ENCODE data around the gene LRRC27. TPM values are rescaled to one million over a fixed set of nuclear protein-coding genes. Genes with fewer than 3 reads are reported as not detected.
"Not testable (repeated sequence)": the region's sequence is repeated elsewhere in the genome, so short reads cannot be mapped to it uniquely, and the experiment has no call there.

LRRC27 gene
- total RNA-seq, 1 donor from 2014 or later, result 15.1 TPM

GRCh38 chr10:132374612-132375011 lies 42.6 kb downstream of the LRRC27 start:
- DNase-seq (ENCODE audit: low spot score), result no peak

GRCh38 chr10:132375116-132375794 lies 43.3 kb downstream of the LRRC27 start:
- no peak for DNase-seq (ENCODE audit: low spot score)

- DNase-seq (ENCODE audit: low spot score), result no peak
Measured at GRCh38 chr10:132375795-132376297, 43.9 kb downstream of the LRRC27 start.

GRCh38 chr10:132376394-132376851 lies 44.4 kb downstream of the LRRC27 start:
- no peak for DNase-seq (ENCODE audit: low spot score)

GRCh38 chr10:132377326-132377725 lies 45.3 kb downstream of the LRRC27 start:
- no peak for DNase-seq (ENCODE audit: low spot score)

DNA sequence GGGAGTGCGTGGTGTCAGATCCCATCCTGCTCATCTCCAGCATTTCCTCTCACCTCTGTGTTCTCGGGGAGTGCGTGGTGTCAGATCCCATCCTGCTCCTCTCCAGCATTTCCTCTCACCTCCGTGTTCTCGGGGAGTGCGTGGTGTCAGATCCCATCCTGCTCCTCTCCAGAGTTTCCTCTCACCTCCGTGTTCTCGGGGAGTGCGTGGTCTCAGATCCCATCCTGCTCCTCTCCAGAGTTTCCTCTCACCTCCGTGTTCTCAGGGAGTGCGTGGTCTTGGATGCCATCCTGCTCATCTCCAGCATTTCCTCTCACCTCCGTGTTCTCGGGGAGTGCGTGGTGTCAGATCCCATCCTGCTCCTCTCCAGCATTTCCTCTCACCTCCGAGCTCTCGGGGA lies 47.0 kb downstream of the LRRC27 start:
- not testable (repeated sequence) for DNase-seq (ENCODE audit: low spot score)

DNA sequence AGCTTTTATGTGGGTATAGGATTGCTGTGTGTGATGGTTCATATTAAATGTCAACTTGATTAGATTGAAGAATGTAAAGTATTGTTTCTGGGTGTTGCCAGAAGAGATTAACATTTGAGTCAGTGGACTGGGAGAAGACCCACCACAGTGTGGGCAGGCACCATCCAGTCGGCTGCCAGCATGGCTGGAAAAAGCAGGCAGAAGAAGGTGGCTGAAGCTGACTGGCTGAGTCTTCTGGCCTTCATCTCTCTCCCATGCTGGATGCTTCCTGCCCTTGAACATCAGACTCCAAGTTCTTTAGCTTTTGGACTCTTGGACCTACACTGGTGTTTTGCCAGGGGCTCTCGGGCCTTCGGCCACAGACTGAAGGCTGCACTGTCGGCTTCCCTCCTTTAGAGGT lies 49.0 kb downstream of the LRRC27 start:
- not testable (repeated sequence) for DNase-seq (ENCODE audit: low spot score)

DNA sequence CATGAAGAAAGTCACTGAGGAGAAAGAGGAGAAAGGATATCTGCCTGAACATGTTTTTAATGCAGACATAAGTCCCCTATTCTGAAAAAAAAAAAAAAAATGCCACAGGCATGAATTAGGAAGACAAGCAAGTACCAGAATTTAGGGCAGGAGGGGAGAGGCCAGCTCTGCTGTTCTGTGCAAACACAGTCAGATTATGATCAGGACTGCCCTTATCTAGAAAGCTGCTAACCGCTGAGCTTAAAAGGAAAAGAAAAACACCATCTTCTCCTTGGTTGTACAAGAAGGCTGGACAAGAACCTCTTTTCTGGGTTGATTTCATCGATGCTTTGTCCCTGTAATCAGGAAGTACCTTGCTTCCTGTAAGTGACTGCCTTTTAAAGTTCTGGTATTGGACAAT lies 49.7 kb downstream of the LRRC27 start:
- DNase-seq (ENCODE audit: low spot score), result no peak

DNA sequence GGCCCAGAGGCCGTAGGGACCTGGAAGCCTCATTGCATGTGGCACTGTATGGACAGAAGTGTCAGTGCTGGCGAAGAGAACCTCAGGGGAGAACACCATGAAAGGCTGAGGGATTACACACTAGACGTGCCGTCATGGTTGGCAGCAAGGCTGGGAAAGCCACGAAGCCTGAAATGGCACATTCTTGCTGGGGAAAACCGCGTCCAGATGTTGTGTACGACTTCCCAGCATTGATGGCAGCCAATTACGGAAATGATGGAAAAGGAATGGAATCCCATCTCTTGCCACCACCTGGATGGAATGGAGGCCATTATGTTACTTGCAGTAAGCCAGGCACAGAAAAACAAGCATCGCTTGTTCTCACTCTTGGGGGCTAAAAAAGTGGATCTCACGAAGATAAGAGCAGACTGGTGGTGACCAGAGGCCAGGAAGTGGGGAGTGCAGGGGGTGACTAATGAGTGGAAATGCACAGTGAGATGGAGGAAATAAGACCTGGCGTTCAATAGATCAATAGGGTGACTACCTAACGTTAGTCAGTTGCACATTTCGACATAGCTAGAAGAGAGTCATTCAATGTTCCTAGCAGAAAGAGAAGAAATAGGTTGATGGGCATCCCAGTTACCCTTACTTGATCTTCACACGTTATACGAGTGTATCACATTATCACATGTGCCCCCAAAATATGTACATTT lies 50.4 kb downstream of the LRRC27 start:
- DNase-seq (ENCODE audit: low spot score), result no peak

- no peak for DNase-seq (ENCODE audit: low spot score)
Measured at GRCh38 chr10:132383101-132383500, 51.1 kb downstream of the LRRC27 start.

DNA sequence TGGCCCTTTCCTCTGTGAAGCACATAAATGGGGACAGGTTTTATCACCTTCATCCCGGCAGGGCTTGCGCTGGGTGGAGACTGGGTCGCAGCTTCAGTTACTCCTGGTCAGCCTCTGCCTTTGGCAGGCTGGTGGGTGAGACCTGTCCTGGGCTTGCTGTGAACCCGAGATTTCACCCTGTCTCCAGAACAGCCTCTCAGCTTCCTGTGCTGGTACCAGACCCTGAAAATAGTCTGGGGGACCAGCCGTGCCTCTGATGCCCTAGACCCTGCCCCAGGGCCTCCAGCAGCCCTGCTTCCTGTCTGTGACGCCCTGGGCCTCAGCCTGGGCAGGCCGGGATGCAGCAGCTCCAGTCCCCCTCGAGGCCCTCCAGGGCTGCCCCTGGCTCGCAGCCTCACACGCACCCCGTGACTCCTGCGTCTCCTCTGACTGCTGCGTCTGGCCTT lies 51.8 kb downstream of the LRRC27 start:
- no peak for DNase-seq (ENCODE audit: low spot score)

DNA sequence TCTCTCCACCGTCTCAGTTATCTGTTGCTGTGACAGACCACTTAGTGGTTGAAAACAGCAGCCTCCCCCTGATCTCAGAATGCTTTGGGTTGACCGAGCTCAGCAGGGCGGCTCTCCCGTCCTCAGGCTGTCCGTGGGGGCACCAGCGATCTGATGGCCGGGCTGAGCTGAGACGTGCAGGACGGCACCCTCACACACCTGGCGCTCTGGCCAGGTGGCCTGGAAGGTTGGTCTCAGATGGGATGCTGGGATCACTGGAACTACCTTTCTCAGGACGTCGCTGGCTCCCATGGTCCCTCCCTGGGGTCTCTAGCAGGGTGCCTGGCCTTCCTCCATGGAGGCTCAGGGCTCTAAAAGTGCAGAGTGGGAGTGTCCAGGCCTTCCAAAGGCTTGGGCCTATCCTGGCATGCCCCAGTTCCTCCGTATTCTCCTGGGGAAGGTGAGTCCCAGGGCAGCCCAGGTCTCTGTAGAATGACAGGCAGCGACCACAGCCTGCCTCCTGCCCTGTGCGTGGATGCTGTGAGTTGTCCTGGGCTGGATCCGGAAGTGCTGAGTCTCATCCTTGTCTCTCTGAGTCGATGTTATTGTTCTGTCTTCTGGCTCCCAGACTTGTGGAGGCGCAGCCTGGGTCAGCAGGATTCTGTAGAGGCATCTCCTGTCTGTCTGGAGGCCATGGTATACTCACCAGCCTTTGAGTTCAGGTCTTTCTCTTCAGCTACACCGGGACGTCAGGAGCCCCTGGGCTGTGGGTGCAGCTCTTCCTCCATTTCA lies 52.8 kb downstream of the LRRC27 start:
- no peak for DNase-seq (ENCODE audit: low spot score)

- DNase-seq (ENCODE audit: low spot score), result no peak
Measured at GRCh38 chr10:132385389-132385667, 53.3 kb downstream of the LRRC27 start.

- no peak for DNase-seq (ENCODE audit: low spot score)
Measured at GRCh38 chr10:132385721-132386418, 53.9 kb downstream of the LRRC27 start.

DNA sequence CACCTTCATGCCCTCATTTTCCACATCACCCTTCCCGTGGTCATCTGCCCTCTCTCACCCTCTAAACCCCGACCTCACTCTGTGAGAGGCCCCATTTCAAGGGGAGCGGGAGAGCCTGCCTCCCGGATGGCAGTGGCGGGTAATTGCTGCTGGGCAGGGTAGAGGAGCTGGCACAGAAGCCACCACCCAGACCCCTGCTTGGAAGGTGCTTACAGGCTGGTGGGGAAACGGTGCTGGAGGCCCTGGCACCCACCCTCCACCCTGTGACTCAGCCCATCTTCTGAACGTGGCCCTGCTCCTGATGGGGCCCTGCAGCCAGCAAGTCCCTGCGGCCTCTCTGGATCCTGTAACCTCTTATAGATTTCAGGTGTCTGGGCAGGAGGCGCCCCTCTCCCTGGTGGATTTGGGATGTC lies 54.4 kb downstream of the LRRC27 start:
- DNase-seq (ENCODE audit: low spot score), result no peak

DNA sequence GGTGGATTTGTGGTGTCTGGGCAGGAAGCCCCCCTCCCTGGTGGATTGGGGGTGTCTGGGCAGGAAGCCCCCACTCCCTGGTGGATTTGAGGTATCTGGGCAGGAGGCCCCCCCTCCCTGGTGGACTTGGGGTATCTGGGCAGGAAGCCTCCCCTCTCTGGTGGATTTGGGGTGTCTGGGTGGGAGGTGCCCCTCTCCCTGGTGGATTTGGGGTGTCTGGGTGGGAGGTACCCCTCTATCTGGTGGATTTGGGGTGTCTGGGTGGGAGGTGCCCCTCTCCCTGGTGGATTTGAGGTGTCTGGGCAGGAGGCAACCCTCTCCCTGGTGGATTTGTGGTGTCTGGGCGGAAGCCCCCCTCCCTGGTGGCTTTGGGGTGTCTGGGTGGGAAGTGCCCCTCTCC lies 54.9 kb downstream of the LRRC27 start:
- DNase-seq (ENCODE audit: low spot score), result not testable (repeated sequence)

GRCh38 chr10:132387764-132388210 lies 55.8 kb downstream of the LRRC27 start:
- DNase-seq (ENCODE audit: low spot score), result peak; percentile 83

DNA sequence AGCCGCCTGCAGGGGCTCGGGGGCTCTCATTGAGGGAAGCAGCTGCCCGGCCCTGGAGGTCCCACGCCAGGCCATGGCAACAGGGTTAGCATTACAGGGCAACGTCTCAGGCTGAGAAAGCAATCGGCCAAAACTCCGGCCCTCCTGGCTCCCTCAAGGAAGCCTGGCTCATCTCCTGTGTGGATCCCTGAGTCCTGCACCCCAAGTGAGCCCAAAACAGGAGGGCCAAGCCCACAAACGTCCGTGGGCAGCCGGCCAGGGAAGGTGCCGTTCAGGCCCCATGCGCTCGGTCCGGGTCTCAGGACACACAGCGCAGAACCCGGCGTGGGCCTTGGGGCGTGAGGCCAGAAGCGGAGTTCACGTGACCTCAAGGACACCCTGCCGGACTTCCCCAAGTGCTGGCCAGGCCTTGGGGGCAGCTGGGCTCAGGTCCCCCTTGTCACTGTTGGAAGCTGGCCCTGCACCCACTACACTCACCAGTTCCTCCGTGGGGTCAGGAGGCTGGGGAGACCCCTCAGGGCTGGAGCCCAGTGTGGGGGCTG lies 57.0 kb downstream of the LRRC27 start:
- peak; percentile 52 for DNase-seq (ENCODE audit: low spot score)

GRCh38 chr10:132389433-132390169 lies 57.6 kb downstream of the LRRC27 start:
- DNase-seq (ENCODE audit: low spot score), result no peak

DNA sequence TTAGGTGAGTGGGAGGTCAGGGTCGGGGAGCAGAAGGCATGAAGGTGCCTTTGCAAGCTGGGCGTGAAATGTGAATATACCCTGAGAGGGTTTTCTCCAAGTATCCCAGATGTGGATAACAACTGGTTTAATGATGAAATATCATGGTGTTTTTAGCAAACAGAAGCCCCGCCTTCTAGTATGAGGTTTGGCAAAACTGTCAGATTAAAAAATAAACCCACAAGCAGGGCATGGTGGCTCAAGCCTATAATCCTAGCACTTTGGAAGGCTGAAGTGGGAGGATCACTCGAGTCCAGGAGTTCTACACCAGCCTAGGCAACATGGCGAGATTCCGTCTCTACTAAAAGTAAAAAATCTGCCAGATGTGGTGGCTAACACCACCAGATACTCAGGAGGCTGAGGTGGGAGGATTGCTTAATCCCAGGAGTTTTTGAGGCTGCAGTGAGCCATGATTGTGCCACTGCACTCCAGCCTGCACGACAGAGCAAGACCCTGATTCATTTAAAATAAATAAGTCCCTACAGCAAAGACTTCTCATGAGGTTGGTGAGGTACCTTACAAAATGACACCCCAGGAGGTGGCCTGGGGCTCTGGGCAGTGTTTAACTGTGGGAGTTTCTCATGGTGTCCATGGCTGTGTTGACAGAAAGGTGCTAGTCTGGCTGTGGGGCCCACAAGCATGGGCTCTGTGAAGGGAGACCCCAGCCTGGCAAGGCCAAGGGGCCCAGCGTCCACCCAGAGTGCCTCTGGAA lies 58.4 kb downstream of the LRRC27 start:
- no peak for DNase-seq (ENCODE audit: low spot score)
